Peyer's patch (tissue), 4 donors: Measurements from ENCODE around the gene RNU2-63P. TPM values are rescaled to one million over a fixed set of nuclear protein-coding genes. Genes with fewer than 3 reads are reported as not detected.

Experiments
- small RNA-seq, 2 donors: library from RNA; depleted of rRNA; stranded (forward); fragments of <200 nt; gene quantifications; one replicate each; pipeline ENCODE3, GENCODE V24; 2016
- total RNA-seq, 4 donors: library from RNA; depleted of rRNA; stranded (reverse); fragments of >200 nt; gene quantifications; one replicate each; pipeline ENCODE4 v1.1.0, GENCODE V29; 2016

RNU2-63P gene
- total RNA-seq, 4 donors from 2014 or later: 1,585 TPM; not detected in 3

Small RNA genes within 50 kb of the gene (small RNA-seq; reads per million reads assigned to genes)
- 0 to 0.57 reads per million in 2 donors for gene RNU2-63P

Other genes starting within 250 kb of the RNU2-63P start
- 1 to 10 TPM in 3 of 4 donors, under 1 TPM in 1; 0.53 to 6.0 (median 2.1) TPM for gene RGPD2, start 190.8 kb downstream of the RNU2-63P start, total RNA-seq
- gene KRCC1, start 39.2 kb upstream of the RNU2-63P start, total RNA-seq: 10 to 100 TPM; 18.0 to 40.4 (median 27.3) TPM
- 1 to 10 TPM in 1 of 4 donors, under 1 TPM in 1, not detected in 2; 0.67 to 2.7 TPM for gene SMYD1, start 51.3 kb upstream of the RNU2-63P start, total RNA-seq
- 1,000 to 10,000 TPM in 2 of 4 donors, 100 to 1,000 TPM in 2; 598 to 2,513 (median 1,116) TPM for gene FABP1, start 111.5 kb upstream of the RNU2-63P start, total RNA-seq
- 10 to 100 TPM in 3 of 4 donors, 1 to 10 TPM in 1; 2.5 to 68.5 (median 33.1) TPM for gene THNSL2, start 153.8 kb upstream of the RNU2-63P start, total RNA-seq